HEK293 (cell line): ENCODE results near the gene KCTD1.

ENCODE experiments used
- MZF1 ChIP-seq: fragments of 450-650 bp; formaldehyde crosslinking; IDR thresholded peaks from 2 replicates; pipeline ENCODE4 v1.5.1; 2017; ENCODE audit warnings: missing biosample characterization, missing genetic modification characterization, borderline replicate concordance
- YY1 ChIP-seq: fragments of 450-650 bp; formaldehyde crosslinking; IDR thresholded peaks from 2 replicates; pipeline ENCODE4 v1.5.1; 2018; ENCODE audit warnings: missing biosample characterization, missing genetic modification characterization
- ZNF521 ChIP-seq: fragments of 450-650 bp; formaldehyde crosslinking; IDR thresholded peaks from 2 replicates; pipeline ENCODE4 v1.5.1; 2017; ENCODE audit warnings: missing biosample characterization, mild to moderate bottlenecking, missing genetic modification characterization
- ZNF548 ChIP-seq: fragments of 450-650 bp; formaldehyde crosslinking; IDR thresholded peaks from 2 replicates; pipeline ENCODE4 v1.5.1; 2016; ENCODE audit warnings: missing biosample characterization, missing genetic modification characterization
- ZNF560 ChIP-seq: fragments of 450-650 bp; formaldehyde crosslinking; IDR thresholded peaks from 2 replicates; pipeline ENCODE4 v1.5.1; 2017; ENCODE audit warnings: missing biosample characterization, missing genetic modification characterization, borderline replicate concordance
- ZNF660 ChIP-seq: fragments of 450-650 bp; IDR thresholded peaks from 2 replicates; pipeline ENCODE4 v1.5.1; 2018; ENCODE audit warnings: missing biosample characterization, mild to moderate bottlenecking, missing genetic modification characterization
- TF ChIP-seq, protein P1 (sequence below): fragments of 450-650 bp; formaldehyde crosslinking; IDR thresholded peaks from 2 replicates; pipeline ENCODE4 v1.5.1; 2016; ENCODE audit warnings: missing biosample characterization, missing genetic modification characterization
- TF ChIP-seq, protein P2 (sequence below): fragments of 450-650 bp; formaldehyde crosslinking; optimal IDR thresholded peaks from 2 replicates; pipeline ENCODE3; 2016; ENCODE audit warnings: missing biosample characterization, mild to moderate bottlenecking, missing genetic modification characterization
- TF ChIP-seq, protein P3 (sequence below): fragments of 450-650 bp; formaldehyde crosslinking; IDR thresholded peaks from 2 replicates; pipeline ENCODE4 v1.5.1; 2016; ENCODE audit warnings: missing biosample characterization, missing genetic modification characterization
- TF ChIP-seq, protein P4 (sequence below): fragments of 450-650 bp; formaldehyde crosslinking; IDR thresholded peaks from 2 replicates; pipeline ENCODE4 v1.5.1; 2016; ENCODE audit warnings: missing biosample characterization, missing genetic modification characterization

DNA sequence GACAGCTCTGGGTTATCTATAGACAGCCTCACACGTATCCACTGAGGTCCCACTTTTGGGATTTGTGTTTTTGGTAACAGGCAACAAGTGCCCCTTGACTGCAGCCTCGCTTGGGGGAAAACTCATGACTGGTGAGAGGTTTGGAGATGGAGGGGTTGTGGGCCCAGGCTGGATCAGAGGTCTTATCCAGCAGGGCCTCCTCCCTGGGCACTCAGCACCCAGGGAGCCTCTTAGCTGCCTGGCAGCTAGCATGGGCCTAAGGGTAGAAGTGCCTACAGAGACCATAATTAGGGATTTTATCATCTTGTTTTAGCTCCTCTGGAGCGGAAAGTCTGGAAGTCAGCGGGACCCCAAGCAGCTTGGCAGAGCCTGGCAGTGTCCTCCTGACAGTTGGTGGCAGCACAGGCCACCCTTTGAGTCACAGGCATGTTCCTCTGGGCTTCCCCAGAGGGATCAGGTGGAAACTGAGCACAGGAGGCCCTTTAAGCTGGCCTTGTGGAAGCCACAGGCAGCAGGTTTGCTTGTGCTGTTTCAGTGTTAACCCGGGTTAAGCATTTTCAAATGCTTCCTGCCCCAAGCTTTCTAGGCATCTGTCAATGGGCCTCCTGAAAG is 143.1 kb downstream of the KCTD1 start:
- no peak for TF ChIP-seq YY1
- TF ChIP-seq, protein P1, sequence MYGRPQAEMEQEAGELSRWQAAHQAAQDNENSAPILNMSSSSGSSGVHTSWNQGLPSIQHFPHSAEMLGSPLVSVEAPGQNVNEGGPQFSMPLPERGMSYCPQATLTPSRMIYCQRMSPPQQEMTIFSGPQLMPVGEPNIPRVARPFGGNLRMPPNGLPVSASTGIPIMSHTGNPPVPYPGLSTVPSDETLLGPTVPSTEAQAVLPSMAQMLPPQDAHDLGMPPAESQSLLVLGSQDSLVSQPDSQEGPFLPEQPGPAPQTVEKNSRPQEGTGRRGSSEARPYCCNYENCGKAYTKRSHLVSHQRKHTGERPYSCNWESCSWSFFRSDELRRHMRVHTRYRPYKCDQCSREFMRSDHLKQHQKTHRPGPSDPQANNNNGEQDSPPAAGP, result no peak
- TF ChIP-seq, protein P2, sequence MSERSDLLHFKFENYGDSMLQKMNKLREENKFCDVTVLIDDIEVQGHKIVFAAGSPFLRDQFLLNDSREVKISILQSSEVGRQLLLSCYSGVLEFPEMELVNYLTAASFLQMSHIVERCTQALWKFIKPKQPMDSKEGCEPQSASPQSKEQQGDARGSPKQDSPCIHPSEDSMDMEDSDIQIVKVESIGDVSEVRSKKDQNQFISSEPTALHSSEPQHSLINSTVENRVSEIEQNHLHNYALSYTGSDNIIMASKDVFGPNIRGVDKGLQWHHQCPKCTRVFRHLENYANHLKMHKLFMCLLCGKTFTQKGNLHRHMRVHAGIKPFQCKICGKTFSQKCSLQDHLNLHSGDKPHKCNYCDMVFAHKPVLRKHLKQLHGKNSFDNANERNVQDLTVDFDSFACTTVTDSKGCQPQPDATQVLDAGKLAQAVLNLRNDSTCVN (tag by site-specific recombination), result no peak
- TF ChIP-seq ZNF660 (tag by site-specific recombination), result no peak
- TF ChIP-seq, protein P3, sequence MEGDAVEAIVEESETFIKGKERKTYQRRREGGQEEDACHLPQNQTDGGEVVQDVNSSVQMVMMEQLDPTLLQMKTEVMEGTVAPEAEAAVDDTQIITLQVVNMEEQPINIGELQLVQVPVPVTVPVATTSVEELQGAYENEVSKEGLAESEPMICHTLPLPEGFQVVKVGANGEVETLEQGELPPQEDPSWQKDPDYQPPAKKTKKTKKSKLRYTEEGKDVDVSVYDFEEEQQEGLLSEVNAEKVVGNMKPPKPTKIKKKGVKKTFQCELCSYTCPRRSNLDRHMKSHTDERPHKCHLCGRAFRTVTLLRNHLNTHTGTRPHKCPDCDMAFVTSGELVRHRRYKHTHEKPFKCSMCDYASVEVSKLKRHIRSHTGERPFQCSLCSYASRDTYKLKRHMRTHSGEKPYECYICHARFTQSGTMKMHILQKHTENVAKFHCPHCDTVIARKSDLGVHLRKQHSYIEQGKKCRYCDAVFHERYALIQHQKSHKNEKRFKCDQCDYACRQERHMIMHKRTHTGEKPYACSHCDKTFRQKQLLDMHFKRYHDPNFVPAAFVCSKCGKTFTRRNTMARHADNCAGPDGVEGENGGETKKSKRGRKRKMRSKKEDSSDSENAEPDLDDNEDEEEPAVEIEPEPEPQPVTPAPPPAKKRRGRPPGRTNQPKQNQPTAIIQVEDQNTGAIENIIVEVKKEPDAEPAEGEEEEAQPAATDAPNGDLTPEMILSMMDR (tag by site-specific recombination), result peak; percentile 84
- no peak for TF ChIP-seq ZNF548 (tag by site-specific recombination)
- TF ChIP-seq MZF1 (tag by site-specific recombination), result no peak
- no peak for TF ChIP-seq ZNF560
- TF ChIP-seq, protein P4, sequence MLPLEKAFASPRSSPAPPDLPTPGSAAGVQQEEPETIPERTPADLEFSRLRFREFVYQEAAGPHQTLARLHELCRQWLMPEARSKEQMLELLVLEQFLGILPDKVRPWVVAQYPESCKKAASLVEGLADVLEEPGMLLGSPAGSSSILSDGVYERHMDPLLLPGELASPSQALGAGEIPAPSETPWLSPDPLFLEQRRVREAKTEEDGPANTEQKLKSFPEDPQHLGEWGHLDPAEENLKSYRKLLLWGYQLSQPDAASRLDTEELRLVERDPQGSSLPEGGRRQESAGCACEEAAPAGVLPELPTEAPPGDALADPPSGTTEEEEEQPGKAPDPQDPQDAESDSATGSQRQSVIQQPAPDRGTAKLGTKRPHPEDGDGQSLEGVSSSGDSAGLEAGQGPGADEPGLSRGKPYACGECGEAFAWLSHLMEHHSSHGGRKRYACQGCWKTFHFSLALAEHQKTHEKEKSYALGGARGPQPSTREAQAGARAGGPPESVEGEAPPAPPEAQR (tag by site-specific recombination), result no peak
- TF ChIP-seq ZNF521 (tag by site-specific recombination), result no peak
